Gastroesophageal sphincter (tissue), 4 donors: ENCODE data around the gene TRIO. TPM values are rescaled to one million over a fixed set of nuclear protein-coding genes. Genes with fewer than 3 reads are reported as not detected.
A peak's percentile ranks its signal among the peaks of the same experiment; 100 is the strongest.

Source experiments
- ATAC-seq: fragments of 150-250 bp; one replicate; pipeline ENCODE4 v1.9.1; 2016; ENCODE audit warnings: mild to moderate bottlenecking, moderate library complexity
- H3K27ac ChIP-seq, 4 donors: fragments of 200-600 bp; sonication (generic) in 3 of 4; 1 replicate in 3 of 4; 2 replicates in 1 of 4; pipeline ENCODE4 v1.5.1; 2016 to 2019
- H3K27me3 ChIP-seq: fragments of 200-600 bp; sonication (generic); one replicate; pipeline ENCODE4 v1.5.1; 2019
- H3K36me3 ChIP-seq, 2 donors: fragments of 200-600 bp; sonication (generic); one replicate each; pipeline ENCODE4 v1.5.1; 2019; ENCODE audit warnings: control low read depth in 1 of 2
- H3K4me1 ChIP-seq, 3 donors: fragments of 200-600 bp; sonication (generic); 1 replicate in 2 of 3; 2 replicates in 1 of 3; pipeline ENCODE4 v1.5.1; 2016 to 2019; ENCODE audit warnings: control low read depth in 2 of 3
- H3K4me3 ChIP-seq, 2 donors: fragments of 200-600 bp; sonication (generic); one replicate each; pipeline ENCODE4 v1.5.1; 2019; ENCODE audit warnings: mild to moderate bottlenecking in 1 of 2, moderate library complexity in 1 of 2
- H3K9me3 ChIP-seq, 3 donors: fragments of 200-600 bp; sonication (generic); one replicate each; pipeline ENCODE4 v1.5.1; 2017 to 2019; ENCODE audit warnings: control low read depth in 2 of 3
- EP300 ChIP-seq: sonication (generic); formaldehyde crosslinking; IDR thresholded peaks from one replicate; pipeline ENCODE4 v1.6.1; 2017; ENCODE audit warnings: antibody characterized with exemption, mild to moderate bottlenecking
- POLR2A ChIP-seq, 2 donors: fragments of 450-650 bp; IDR thresholded peaks; one replicate each; pipeline ENCODE4 v1.6.1; 2017; ENCODE audit warnings: antibody characterized with exemption in 2 of 2, mild to moderate bottlenecking in 2 of 2, moderate library complexity in 1 of 2
- POLR2AphosphoS5 ChIP-seq: sonication (generic); formaldehyde crosslinking; IDR thresholded peaks from one replicate; pipeline ENCODE4 v1.6.1; 2017; ENCODE audit warnings: antibody characterized with exemption
- WGBS, 2 donors: methylation state at CpG; one replicate each; pipeline ENCODE4 v1.1.5; 2018; ENCODE audit warnings: low coverage in 1 of 2; 5-methylcytosine and 5-hydroxymethylcytosine counted together
- total RNA-seq, 4 donors: library from RNA; depleted of rRNA; stranded (reverse); fragments of >200 nt; gene quantifications; one replicate each; pipeline ENCODE4 v1.1.0, GENCODE V29; 2016
- TF ChIP-seq, protein P1 (sequence below), 4 experiments: fragments of 200-600 bp in 2 of 4; fragments of 450-650 bp in 2 of 4; sonication (generic) in 1 of 4; IDR thresholded peaks; one replicate each; pipeline ENCODE4 v1.5.1; 2017 to 2019; ENCODE audit warnings: antibody characterized with exemption in 4 of 4, mild to moderate bottlenecking in 2 of 4, moderate library complexity in 2 of 4

Gene TRIO
- total RNA-seq, 4 donors from 2014 or later = 69.2 to 257 (median 172) TPM

DNA sequence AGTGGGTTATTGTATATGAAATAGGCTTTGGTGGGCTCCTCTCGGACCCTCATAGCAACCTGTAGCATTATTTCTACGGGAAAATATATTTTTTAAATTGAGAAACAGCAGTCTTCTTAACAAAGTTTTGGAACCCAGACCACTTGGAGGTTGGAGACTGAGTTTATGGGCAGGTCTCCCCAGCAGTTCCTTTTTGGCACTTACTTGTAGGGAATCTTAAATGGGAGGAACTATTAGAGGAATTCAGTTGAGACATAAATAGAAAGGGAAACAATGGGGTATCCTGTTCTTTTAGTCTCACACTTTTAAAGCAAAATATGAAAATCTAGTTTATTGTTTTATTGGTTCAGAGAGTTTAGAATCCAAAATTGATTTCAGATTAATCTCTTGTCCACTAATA is 111.5 kb downstream of the TRIO start:
- WGBS, 2 donors = 81 to 90% methylated on average over 1 to 2 of the region's 2 CpGs
- Histone ChIP-seq H3K27ac (peak overlapping the region in 2 of 4 donors; percentile 21 to 25), H3K4me3 (no peak overlapping the region), H3K9me3 (no peaks in the 10 kb centered on the region), H3K27me3 (no peaks in the 10 kb centered on the region), H3K4me1 (peaks cover 3 to 97% (median 46%) of the 10 kb centered on the region in 3 donors), H3K36me3 (no peaks in the 10 kb centered on the region)
- no peak for TF ChIP-seq POLR2A (IDR thresholded peaks at IDR 0.05)
- TF ChIP-seq, protein P1, sequence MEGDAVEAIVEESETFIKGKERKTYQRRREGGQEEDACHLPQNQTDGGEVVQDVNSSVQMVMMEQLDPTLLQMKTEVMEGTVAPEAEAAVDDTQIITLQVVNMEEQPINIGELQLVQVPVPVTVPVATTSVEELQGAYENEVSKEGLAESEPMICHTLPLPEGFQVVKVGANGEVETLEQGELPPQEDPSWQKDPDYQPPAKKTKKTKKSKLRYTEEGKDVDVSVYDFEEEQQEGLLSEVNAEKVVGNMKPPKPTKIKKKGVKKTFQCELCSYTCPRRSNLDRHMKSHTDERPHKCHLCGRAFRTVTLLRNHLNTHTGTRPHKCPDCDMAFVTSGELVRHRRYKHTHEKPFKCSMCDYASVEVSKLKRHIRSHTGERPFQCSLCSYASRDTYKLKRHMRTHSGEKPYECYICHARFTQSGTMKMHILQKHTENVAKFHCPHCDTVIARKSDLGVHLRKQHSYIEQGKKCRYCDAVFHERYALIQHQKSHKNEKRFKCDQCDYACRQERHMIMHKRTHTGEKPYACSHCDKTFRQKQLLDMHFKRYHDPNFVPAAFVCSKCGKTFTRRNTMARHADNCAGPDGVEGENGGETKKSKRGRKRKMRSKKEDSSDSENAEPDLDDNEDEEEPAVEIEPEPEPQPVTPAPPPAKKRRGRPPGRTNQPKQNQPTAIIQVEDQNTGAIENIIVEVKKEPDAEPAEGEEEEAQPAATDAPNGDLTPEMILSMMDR (IDR thresholded peaks at IDR 0.05) = no peak
- TF ChIP-seq POLR2AphosphoS5 = no peak
- TF ChIP-seq EP300 = no peak
- no peak for ATAC-seq

DNA sequence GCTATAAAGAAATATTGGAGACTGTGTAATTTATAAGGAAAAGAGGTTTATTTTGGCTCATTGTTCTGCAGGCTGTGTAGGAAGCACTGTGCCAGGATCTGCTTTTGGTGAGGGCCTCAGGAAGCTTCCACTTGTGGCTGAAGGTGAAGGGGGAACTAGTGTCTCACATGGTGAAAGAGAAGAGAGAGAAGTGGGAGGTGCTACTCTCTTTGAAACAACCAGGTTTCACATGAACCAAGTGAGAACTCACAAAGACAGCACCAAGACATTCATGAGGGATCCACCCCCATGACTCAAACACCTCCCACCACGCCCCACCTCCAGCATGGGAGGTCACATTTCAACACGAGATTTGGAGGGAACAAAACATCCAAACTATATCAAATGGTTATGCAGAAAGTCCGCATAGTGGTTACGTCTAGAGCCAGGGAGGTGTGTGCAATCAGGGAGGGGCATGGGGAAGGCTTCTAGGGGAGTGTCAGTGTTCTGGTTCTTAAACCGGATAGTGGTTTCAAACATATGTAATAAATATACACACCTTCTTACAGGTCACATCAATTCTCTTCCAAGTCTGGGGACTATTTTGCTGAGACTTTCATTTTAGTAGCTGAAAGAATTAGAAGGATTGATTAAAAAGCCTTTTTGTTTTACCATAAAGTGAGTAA is 113.0 kb downstream of the TRIO start:
- 59 to 86% methylated on average over 4 to 5 of the region's 5 CpGs for WGBS, 2 donors
- H3K9me3 ChIP-seq = no peaks in the 10 kb centered on the region
- H3K36me3 ChIP-seq = no peaks in the 10 kb centered on the region
- no peak for ATAC-seq
- H3K4me3 ChIP-seq = no peak overlapping the region
- peak overlapping the region in 1 of 4 donors; percentile 46 for H3K27ac ChIP-seq
- TF ChIP-seq EP300 (no peak), POLR2A (IDR thresholded peaks at IDR 0.05) (no peak), POLR2AphosphoS5 (no peak)
- TF ChIP-seq, protein P1 (IDR thresholded peaks at IDR 0.05) = no peak
- H3K27me3 ChIP-seq = no peaks in the 10 kb centered on the region
- peaks cover 4 to 97% (median 35%) of the 10 kb centered on the region in 3 donors for H3K4me1 ChIP-seq

DNA sequence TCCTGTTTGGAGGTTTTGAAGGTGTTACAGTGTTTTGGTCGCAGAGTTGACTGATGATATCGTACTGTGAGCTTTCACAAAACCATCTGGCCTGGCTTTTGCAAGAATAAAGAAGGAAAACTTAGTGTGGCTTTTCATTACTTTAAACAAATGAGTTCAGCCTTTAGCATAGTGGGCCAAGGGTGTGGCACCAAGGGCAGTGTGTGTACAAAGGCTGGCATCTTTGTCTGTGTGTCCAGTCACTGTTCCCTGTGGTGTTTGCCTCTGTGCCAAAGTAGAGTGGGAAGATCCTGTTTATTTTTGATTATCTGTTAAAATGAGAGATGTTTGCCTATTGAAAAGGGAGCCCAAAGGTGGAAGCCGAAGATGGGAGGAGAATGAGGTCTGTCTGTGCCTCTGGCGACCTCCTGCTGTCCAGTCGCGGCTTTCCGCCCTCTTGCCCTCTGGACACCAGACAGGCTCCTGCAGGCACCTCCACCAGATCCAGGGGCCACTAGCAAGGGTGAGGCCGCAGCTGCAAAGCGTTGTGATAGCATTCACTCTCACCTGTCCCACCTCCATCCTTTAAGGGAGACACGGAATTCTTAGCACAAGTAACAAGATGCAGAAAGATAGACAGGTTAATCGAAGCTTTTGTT is 113.7 kb downstream of the TRIO start:
- no peak overlapping the region for H3K4me3 ChIP-seq
- peaks cover 4 to 95% (median 35%) of the 10 kb centered on the region in 3 donors for H3K4me1 ChIP-seq
- WGBS, 2 donors = 71 to 77% methylated on average over 5 to 6 of the region's 11 CpGs
- no peak for TF ChIP-seq POLR2AphosphoS5
- TF ChIP-seq POLR2A (IDR thresholded peaks at IDR 0.05) = no peak
- TF ChIP-seq, protein P1 (IDR thresholded peaks at IDR 0.05) = no peak
- H3K36me3 ChIP-seq = no peaks in the 10 kb centered on the region
- peak overlapping the region in 1 of 4 donors; percentile 46 for H3K27ac ChIP-seq
- ATAC-seq = no peak
- no peaks in the 10 kb centered on the region for H3K27me3 ChIP-seq
- H3K9me3 ChIP-seq = no peaks in the 10 kb centered on the region

DNA sequence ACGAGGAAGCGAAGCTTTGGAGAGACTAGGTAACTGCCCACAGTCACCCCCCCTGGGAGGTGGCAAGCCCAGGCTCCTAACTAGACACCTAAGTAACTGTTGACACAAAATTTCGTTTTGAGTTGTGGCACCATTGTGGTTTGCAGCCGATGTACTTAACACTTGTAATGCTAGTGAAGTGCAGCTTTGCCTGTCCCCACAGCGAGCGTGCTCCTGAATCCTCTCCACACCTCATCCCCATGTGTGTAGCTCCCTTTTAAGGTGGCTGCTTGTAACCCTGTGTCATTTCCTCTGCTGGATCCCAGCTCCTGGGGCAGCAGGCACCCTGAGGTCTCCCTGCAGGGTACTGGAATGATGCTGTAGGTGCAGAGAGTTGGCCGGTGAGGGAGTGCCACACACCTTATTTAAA is 114.9 kb downstream of the TRIO start:
- H3K27ac ChIP-seq = peak overlapping the region in 2 of 4 donors; percentile 3 to 9
- H3K27me3 ChIP-seq = no peaks in the 10 kb centered on the region
- H3K9me3 ChIP-seq = no peaks in the 10 kb centered on the region
- TF ChIP-seq POLR2AphosphoS5 (no peak), POLR2A (IDR thresholded peaks at IDR 0.05) (no peak), EP300 (no peak)
- TF ChIP-seq, protein P1 (IDR thresholded peaks at IDR 0.05) = no peak
- no peaks in the 10 kb centered on the region for H3K36me3 ChIP-seq
- peaks cover 4 to 95% (median 35%) of the 10 kb centered on the region in 3 donors for H3K4me1 ChIP-seq
- no peak for ATAC-seq
- no peak overlapping the region for H3K4me3 ChIP-seq
- 72 to 83% methylated on average over 2 to 7 of the region's 7 CpGs for WGBS, 2 donors

DNA sequence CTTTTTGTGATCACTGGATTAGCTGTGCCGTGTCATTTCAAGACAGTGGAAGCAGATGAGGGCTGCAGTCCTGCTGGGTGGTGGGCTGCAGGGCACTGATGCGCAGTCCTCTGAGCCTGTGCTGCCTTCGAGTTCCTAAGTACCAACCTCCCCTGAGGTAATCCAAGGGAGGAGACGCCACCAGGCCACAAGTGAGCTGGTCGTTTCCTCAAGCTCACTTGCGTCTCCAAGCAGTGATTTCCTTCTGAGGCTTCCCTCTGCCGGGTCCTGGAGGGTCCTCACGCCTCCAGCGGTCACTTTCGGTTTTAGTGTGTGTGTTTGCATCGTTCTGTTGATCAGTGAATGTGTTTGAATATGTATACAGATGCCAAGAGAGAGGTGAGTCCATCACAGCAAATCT is 115.7 kb downstream of the TRIO start:
- 20 to 55% methylated on average over 7 to 8 of the region's 11 CpGs for WGBS, 2 donors

More for the DNA sequence above, 115.7 kb downstream of the TRIO start:
- H3K27ac ChIP-seq = peak overlapping the region in 3 of 4 donors; percentile 3 to 49 (median 9)
- H3K4me3 ChIP-seq = no peak overlapping the region
- no peak for ATAC-seq
- TF ChIP-seq POLR2A (IDR thresholded peaks at IDR 0.05) = no peak
- TF ChIP-seq, protein P1 (IDR thresholded peaks at IDR 0.05) = no peak
- no peak for TF ChIP-seq POLR2AphosphoS5
- no peak for TF ChIP-seq EP300
- H3K36me3 ChIP-seq = no peaks in the 10 kb centered on the region
- H3K4me1 ChIP-seq = peaks cover 4 to 94% (median 35%) of the 10 kb centered on the region in 3 donors
- no peaks in the 10 kb centered on the region for H3K27me3 ChIP-seq
- H3K9me3 ChIP-seq = no peaks in the 10 kb centered on the region
